Measurements from ENCODE around the gene STARD3. TPM values are rescaled to one million over a fixed set of nuclear protein-coding genes. Genes with fewer than 3 reads are reported as not detected.

The STARD3 gene
- total and polyA plus RNA-seq, 9 of the 15 experiments (the other 6 are each of a cell fraction or from before 2014, with no cell fraction given): 0.63 to 87.0 (median 46.0) TPM

DNA sequence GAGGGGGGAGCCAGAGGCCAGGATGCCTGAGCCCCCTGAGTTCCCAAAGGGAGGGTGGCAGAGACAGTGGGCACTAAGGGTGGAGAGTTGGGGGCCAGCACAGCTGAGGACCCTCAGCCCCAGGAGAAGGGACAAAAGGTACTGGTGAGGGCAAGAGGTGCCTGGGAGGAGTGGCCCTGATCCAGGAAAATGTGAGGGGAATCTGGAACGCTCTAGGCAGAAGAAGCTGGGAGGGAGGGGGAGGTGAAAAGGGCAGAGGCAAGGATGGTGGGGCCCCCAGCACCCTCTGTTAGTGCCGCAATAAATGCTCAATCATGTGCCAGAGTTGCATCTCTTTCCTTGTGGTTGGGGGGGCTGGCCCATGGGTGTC is 29.3 kb downstream of the STARD3 start:
- ATAC-seq (no peak), FAIRE-seq (no peak), DNase-seq (ENCODE audit: extremely low read depth in 1 of 4, low spot score in 3 of 4) (no peak)
- peak overlapping the region in 1 of 2 experiments; percentile 93; a peak in 2 of 4 replicates for H3K9ac ChIP-seq (ENCODE audit: insufficient read depth in 1 of 2, low read depth in 2 of 2, low read length in 2 of 2)
- H4K20me1 ChIP-seq (replicated peaks; ENCODE audit: control insufficient read depth, insufficient read depth, low read length): no peaks in the 10 kb centered on the region
- in situ Hi-C loops (cut with MboI): no loop called here
- ChIA-PET CTCF (ENCODE audit: low intra/inter-chr PET ratio) (interaction anchor here (8.3 kb wide), 1 partner anchor 44 kb away, joined by 131 read pairs; no protein-coding TSS in a partner anchor), POLR2A (interaction anchor here (0.5 to 4.0 kb wide), 10 partner anchors 12 to 66 kb away, joined by 3 to 11 read pairs (median 4); no protein-coding TSS in a partner anchor)
- H3K79me2 ChIP-seq (ENCODE audit: control insufficient read depth, insufficient read depth, low read length): peaks cover 13% of the 10 kb centered on the region; the same call in 2 of the 3 replicates
- intact Hi-C loops (cut with micrococcal nuclease): no loop called here
- H3K4me2 ChIP-seq (ENCODE audit: insufficient read depth, low read length): peak overlapping the region; percentile 53; the same call in 1 of the 2 replicates
- no peaks in the 10 kb centered on the region for H3K9me3 ChIP-seq (replicated peaks; ENCODE audit: control insufficient read depth, insufficient read depth, low read depth, low read length)
- no peaks in the 10 kb centered on the region for H3K27me3 ChIP-seq (ENCODE audit: control insufficient read depth in 2 of 2, insufficient read depth in 2 of 2, low read length in 2 of 2)
- 0 out of 3 replicates have a peak overlapping the region, but pooled peaks have one; percentile 74 for H3K27ac ChIP-seq (ENCODE audit: extremely low read depth, low read depth, low read length)
- H3K4me3 ChIP-seq: no peak overlapping the region
- H3K4me1 ChIP-seq (replicated peaks in 1 of 2; ENCODE audit: control insufficient read depth in 2 of 2, insufficient read depth in 2 of 2, low read length in 2 of 2): peaks cover 33 to 87% of the 10 kb centered on the region in 2 experiments
- H3K9me1 ChIP-seq (ENCODE audit: control insufficient read depth, insufficient read depth, low read length): no peaks in the 10 kb centered on the region
- TF ChIP-seq FOXP1 (CRISPR knock-in tag; IDR thresholded peaks at IDR 0.05) (no peak), ZBTB7A (IDR thresholded peaks at IDR 0.05; ENCODE audit: borderline replicate concordance, control insufficient read depth, low read depth, low read length) (peak; percentile 26; the same call in 1 of the 2 replicates), NR1H2 (CRISPR knock-in tag; IDR thresholded peaks at IDR 0.05) (0 out of 2 replicates have a peak, but pooled peaks have one; percentile 15)
- peaks cover 23% of the 10 kb centered on the region; the same call in 1 of the 3 replicates for H3K36me3 ChIP-seq (ENCODE audit: control insufficient read depth, insufficient read depth, low read length)
- H2AFZ ChIP-seq (ENCODE audit: low read depth, low read length): no peak overlapping the region
- 60% methylated on average over 1 of the region's 2 CpGs for WGBS (ENCODE audit: insufficient coverage, low coverage, missing lambda C conversion rate)
- no TSS peak for BruUV-seq (replicated peaks)

DNA sequence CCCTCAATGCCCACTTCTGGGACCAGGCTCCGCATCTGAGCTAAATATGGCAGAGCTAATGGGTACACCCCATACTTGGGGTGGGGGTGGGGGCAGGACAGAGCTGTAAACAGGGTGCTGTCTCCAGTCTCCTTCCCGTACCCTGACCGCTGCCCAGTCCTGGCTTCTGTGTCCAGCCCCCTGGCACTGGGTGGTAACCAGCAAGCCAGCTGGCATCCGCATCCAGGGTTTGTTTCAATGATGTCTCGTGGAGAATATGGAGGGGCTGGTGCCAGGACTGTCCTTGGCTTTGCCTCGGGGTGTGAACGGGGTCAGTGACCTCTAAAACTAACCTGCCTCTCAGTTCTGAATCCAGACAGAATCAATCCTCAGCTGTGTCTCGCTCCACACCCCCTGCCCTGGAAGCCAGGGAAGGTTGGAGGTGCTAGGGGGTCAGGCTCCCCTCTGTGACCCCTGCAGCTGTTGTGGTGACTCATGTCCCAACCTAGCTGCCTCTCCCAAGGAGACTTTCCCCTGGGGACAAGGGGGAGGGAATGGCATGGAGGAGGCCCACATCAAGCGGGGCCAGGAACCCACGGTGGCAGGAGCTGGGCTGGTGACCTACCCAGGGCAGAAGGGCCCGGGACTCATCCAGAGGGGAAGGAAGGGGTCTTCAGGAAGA is 29.8 kb downstream of the STARD3 start:
- FAIRE-seq (peak; percentile 83), DNase-seq (ENCODE audit: extremely low read depth in 1 of 4, low spot score in 3 of 4) (peak; percentile 60 to 70 (median 68)), ATAC-seq (peak; percentile 5)
- CTCF ChIA-PET (ENCODE audit: low intra/inter-chr PET ratio): interaction anchor here (8.3 kb wide), 1 partner anchor 45 kb away, joined by 131 read pairs; no protein-coding TSS in a partner anchor
- peak overlapping the region; percentile 55 for H2AFZ ChIP-seq (ENCODE audit: low read depth, low read length)
- H3K4me3 ChIP-seq: peak overlapping the region; percentile 51; the same call in 1 of the 2 replicates
- no peaks in the 10 kb centered on the region for H3K9me3 ChIP-seq (replicated peaks; ENCODE audit: control insufficient read depth, insufficient read depth, low read depth, low read length)
- peaks cover 13% of the 10 kb centered on the region; the same call in 2 of the 3 replicates for H3K79me2 ChIP-seq (ENCODE audit: control insufficient read depth, insufficient read depth, low read length)
- peak overlapping the region; percentile 74 for H3K27ac ChIP-seq (ENCODE audit: extremely low read depth, low read depth, low read length)
- no TSS peak for BruUV-seq (replicated peaks)
- in situ Hi-C loops (cut with MboI): no loop called here
- H3K4me1 ChIP-seq (replicated peaks in 1 of 2; ENCODE audit: control insufficient read depth in 2 of 2, insufficient read depth in 2 of 2, low read length in 2 of 2): peaks cover 33 to 90% of the 10 kb centered on the region in 2 experiments
- H3K4me2 ChIP-seq (ENCODE audit: insufficient read depth, low read length): peak overlapping the region; percentile 53
- H3K36me3 ChIP-seq (ENCODE audit: control insufficient read depth, insufficient read depth, low read length): peaks cover 17% of the 10 kb centered on the region; the same call in 1 of the 3 replicates
- peak overlapping the region; percentile 65 to 93 for H3K9ac ChIP-seq (ENCODE audit: insufficient read depth in 1 of 2, low read depth in 2 of 2, low read length in 2 of 2)
- POLR2A ChIA-PET: interaction anchor here (0.5 to 4.0 kb wide), 13 partner anchors 11 to 938 kb away, joined by 3 to 11 read pairs (median 4); no protein-coding TSS in a partner anchor
- intact Hi-C loops (cut with micrococcal nuclease): no loop called here
- no peaks in the 10 kb centered on the region for H3K27me3 ChIP-seq (ENCODE audit: control insufficient read depth in 2 of 2, insufficient read depth in 2 of 2, low read length in 2 of 2)
- 38% methylated on average over 10 of the region's 11 CpGs for WGBS (ENCODE audit: insufficient coverage, low coverage, missing lambda C conversion rate)
- H4K20me1 ChIP-seq (replicated peaks; ENCODE audit: control insufficient read depth, insufficient read depth, low read length): no peaks in the 10 kb centered on the region
- H3K9me1 ChIP-seq (ENCODE audit: control insufficient read depth, insufficient read depth, low read length): no peaks in the 10 kb centered on the region
- TF ChIP-seq ZNF780A (CRISPR knock-in tag; IDR thresholded peaks at IDR 0.05) (0 out of 2 replicates have a peak, but pooled peaks have one; percentile 42), PHB2 (IDR thresholded peaks at IDR 0.05; ENCODE audit: low read depth) (no peak)
- TF ChIP-seq, protein P1, sequence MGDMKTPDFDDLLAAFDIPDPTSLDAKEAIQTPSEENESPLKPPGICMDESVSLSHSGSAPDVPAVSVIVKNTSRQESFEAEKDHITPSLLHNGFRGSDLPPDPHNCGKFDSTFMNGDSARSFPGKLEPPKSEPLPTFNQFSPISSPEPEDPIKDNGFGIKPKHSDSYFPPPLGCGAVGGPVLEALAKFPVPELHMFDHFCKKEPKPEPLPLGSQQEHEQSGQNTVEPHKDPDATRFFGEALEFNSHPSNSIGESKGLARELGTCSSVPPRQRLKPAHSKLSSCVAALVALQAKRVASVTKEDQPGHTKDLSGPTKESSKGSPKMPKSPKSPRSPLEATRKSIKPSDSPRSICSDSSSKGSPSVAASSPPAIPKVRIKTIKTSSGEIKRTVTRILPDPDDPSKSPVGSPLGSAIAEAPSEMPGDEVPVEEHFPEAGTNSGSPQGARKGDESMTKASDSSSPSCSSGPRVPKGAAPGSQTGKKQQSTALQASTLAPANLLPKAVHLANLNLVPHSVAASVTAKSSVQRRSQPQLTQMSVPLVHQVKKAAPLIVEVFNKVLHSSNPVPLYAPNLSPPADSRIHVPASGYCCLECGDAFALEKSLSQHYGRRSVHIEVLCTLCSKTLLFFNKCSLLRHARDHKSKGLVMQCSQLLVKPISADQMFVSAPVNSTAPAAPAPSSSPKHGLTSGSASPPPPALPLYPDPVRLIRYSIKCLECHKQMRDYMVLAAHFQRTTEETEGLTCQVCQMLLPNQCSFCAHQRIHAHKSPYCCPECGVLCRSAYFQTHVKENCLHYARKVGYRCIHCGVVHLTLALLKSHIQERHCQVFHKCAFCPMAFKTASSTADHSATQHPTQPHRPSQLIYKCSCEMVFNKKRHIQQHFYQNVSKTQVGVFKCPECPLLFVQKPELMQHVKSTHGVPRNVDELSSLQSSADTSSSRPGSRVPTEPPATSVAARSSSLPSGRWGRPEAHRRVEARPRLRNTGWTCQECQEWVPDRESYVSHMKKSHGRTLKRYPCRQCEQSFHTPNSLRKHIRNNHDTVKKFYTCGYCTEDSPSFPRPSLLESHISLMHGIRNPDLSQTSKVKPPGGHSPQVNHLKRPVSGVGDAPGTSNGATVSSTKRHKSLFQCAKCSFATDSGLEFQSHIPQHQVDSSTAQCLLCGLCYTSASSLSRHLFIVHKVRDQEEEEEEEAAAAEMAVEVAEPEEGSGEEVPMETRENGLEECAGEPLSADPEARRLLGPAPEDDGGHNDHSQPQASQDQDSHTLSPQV (IDR thresholded peaks at IDR 0.05): peak; percentile 47; the same call in 1 of the 2 replicates
